K562 (cell line): Measurements from ENCODE around the gene MYL4. TPM values are rescaled to one million over a fixed set of nuclear protein-coding genes. Genes with fewer than 3 reads are reported as not detected.

Experiments used
- ARID1B ChIP-seq: fragments of 450-650 bp; IDR thresholded peaks from 2 replicates; pipeline ENCODE4 v1.6.1; 2016; ENCODE audit warnings: antibody characterized with exemption, mild to moderate bottlenecking, inconsistent platforms
- HNRNPL ChIP-seq: fragments of 200-400 bp; formaldehyde crosslinking; IDR thresholded peaks from 2 replicates; pipeline ENCODE4 v1.6.1; 2017; ENCODE audit warnings: low read depth, mild to moderate bottlenecking, low read length
- KAT8 ChIP-seq: fragments of 450-650 bp; IDR thresholded peaks from 2 replicates; pipeline ENCODE4 v1.6.1; 2016; ENCODE audit warnings: low read depth, mild to moderate bottlenecking
- POLR2H ChIP-seq: IDR thresholded peaks from 2 replicates; pipeline ENCODE4 v1.6.1; 2016; ENCODE audit warnings: missing genetic modification characterization, low read depth, mild to moderate bottlenecking, control low read depth, missing compliant biosample characterization, moderate library complexity
- PTTG1 ChIP-seq: fragments of 450-650 bp; IDR thresholded peaks from 2 replicates; pipeline ENCODE4 v1.6.1; 2016; ENCODE audit warnings: low read depth, mild to moderate bottlenecking, missing genetic modification characterization, missing compliant biosample characterization
- SREBF2 ChIP-seq: sonication (generic); formaldehyde crosslinking; IDR thresholded peaks from 2 replicates; pipeline ENCODE4 v1.4.0; 2020; ENCODE audit warnings: mild to moderate bottlenecking, missing genetic modification reagents
- TBL1XR1 ChIP-seq, 2 experiments: IDR thresholded peaks; 2 replicates each; pipeline ENCODE4 v1.6.1; 2012; ENCODE audit warnings: improper control_type of control experiment in 2 of 2, low read length in 2 of 2, mild to moderate bottlenecking in 1 of 2
- ZBTB8A ChIP-seq: fragments of 450-650 bp; IDR thresholded peaks from 2 replicates; pipeline ENCODE4 v1.6.1; 2018; ENCODE audit warnings: mild to moderate bottlenecking, moderate library complexity; ENCODE audit not compliant: partially characterized antibody
- ZC3H8 ChIP-seq: fragments of 450-650 bp; IDR thresholded peaks from 2 replicates; pipeline ENCODE4 v1.6.1; 2017
- ZNF175 ChIP-seq: fragments of 200-800 bp; sonication (Bioruptor generic); IDR thresholded peaks from 2 replicates; pipeline ENCODE4 v1.6.1; 2016; ENCODE audit warnings: low read depth, mild to moderate bottlenecking, missing genetic modification characterization, missing compliant biosample characterization
- ZNF407 ChIP-seq: fragments of 450-650 bp; IDR thresholded peaks from 2 replicates; pipeline ENCODE4 v1.6.1; 2016; ENCODE audit warnings: low read depth
- polyA plus RNA-seq, 8 experiments: library from polyadenylated mRNA; depleted of rRNA in 4 of 8; stranded (reverse) in 5 of 8; unstranded in 3 of 8; fragments of >200 nt; fragmentation: Nextera tagmentation in 2 of 8; fragmentation: Illumina TruSeq in 1 of 8; extraction: Ambion mirVana in 2 of 8; extraction: Trizol in 1 of 8; gene quantifications; 2 replicates each; pipeline versions ENCODE4 v1.2.1 to v1.2.3, GENCODE V29; 2011 to 2014; ENCODE audit warnings: inconsistent platforms in 1 of 8, missing spikeins in 1 of 8
- total RNA-seq, 7 experiments: library from RNA; depleted of rRNA in 6 of 7; stranded (reverse); fragments of >200 nt in 6 of 7; fragmentation: Illumina TruSeq in 2 of 7; extraction: Trizol in 2 of 7; gene quantifications; 2 replicates each; pipeline versions ENCODE4 v1.2.1 to v1.2.3, GENCODE V29; 2011 to 2021; ENCODE audit warnings: low replicate concordance in 1 of 7
- TF ChIP-seq, protein P1 (sequence below): fragments of 250-450 bp; sonication (Bioruptor Pico); IDR thresholded peaks from 2 replicates; pipeline ENCODE4 v1.8.0; 2022; ENCODE audit warnings: moderate library complexity, mild to moderate bottlenecking, inconsistent platforms
- TF ChIP-seq, protein P2 (sequence below), 2 experiments: IDR thresholded peaks in 1 of 2; conservative IDR thresholded peaks in 1 of 2; 2 replicates each; pipeline ENCODE4 v1.6.1; 2016; ENCODE audit warnings: low read depth in 2 of 2, mild to moderate bottlenecking in 1 of 2, missing compliant biosample characterization in 1 of 2, missing genetic modification characterization in 1 of 2, moderate library complexity in 1 of 2
- TF ChIP-seq, protein P3 (sequence below): sonication (generic); formaldehyde crosslinking; IDR thresholded peaks from 2 replicates; pipeline ENCODE4 v1.8.1; 2022; ENCODE audit warnings: missing genetic modification reagents

MYL4 gene
- total and polyA plus RNA-seq, 9 of the 15 experiments (the other 6 are each of a cell fraction or from before 2014, with no cell fraction given): 117 to 423 (median 221) TPM

DNA sequence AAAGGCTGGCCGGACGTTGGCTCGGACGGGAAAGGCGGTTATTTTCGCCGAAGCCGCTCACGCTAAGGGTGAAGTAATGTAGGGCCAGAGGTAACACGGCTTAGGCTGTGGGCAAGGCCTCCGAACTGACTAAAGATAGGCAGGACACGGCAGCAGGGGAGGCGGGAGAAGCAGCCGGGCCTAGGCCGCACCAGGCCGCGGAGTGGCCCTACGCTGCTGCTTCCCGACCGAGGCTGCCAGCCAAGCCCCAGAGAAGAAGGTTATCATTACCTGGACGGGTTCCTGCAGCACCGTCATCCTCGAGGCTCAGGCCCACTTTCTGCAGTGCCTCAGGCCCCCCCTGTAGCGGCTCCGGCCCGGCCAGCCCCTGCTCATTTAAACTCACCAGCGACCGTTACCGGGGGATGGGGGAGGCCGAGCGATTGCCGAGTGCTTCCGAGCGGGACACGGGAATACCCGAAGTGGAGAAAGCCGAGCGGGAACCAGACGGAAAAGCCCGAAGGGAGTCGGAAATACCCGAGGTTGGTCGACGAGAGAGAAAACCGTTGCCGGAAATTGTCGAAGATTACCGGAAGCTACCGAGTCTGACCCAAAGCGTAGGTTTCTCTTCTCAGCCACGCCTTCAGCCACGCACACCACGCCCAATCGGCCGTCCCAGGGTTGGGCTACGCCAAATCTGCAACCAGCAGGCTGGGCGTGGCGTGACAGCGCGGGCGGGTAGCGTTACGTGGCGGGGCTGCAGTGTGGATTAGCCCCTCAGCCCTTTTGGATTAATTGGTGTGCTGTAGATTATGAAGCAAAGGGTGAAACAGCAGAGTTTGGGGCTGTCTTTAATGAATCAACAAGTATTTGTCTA is 20.0 kb upstream of the MYL4 start, which contains the start of gene CDC27 (continued):
- no peak for TF ChIP-seq ZNF407
- TF ChIP-seq, protein P1, sequence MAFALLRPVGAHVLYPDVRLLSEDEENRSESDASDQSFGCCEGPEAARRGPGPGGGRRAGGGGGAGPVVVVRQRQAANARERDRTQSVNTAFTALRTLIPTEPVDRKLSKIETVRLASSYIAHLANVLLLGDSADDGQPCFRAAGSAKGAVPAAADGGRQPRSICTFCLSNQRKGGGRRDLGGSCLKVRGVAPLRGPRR (CRISPR knock-in tag): no peak
- TF ChIP-seq KAT8: no peak
- TF ChIP-seq ARID1B: peak; percentile 79
- TF ChIP-seq, protein P2, sequence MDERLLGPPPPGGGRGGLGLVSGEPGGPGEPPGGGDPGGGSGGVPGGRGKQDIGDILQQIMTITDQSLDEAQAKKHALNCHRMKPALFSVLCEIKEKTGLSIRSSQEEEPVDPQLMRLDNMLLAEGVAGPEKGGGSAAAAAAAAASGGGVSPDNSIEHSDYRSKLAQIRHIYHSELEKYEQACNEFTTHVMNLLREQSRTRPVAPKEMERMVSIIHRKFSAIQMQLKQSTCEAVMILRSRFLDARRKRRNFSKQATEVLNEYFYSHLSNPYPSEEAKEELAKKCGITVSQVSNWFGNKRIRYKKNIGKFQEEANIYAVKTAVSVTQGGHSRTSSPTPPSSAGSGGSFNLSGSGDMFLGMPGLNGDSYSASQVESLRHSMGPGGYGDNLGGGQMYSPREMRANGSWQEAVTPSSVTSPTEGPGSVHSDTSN (CRISPR knock-in tag; IDR thresholded peaks at IDR 0.05; ENCODE audit: low read depth): no peak
- TF ChIP-seq, protein P2 (tag; conservative IDR thresholded peaks at IDR 0.05; ENCODE audit: low read depth): no peak
- TF ChIP-seq ZBTB8A: no peak
- no peak for TF ChIP-seq ZC3H8
- TF ChIP-seq TBL1XR1 (IDR thresholded peaks at IDR 0.05; ENCODE audit: low read length in 2 of 2): no peak; a peak in 1 of 4 replicates
- no peak for TF ChIP-seq SREBF2 (CRISPR knock-in tag)
- TF ChIP-seq ZNF175: no peak
- TF ChIP-seq POLR2H (tag): peak; percentile 69
- no peak for TF ChIP-seq HNRNPL
- TF ChIP-seq, protein P3, sequence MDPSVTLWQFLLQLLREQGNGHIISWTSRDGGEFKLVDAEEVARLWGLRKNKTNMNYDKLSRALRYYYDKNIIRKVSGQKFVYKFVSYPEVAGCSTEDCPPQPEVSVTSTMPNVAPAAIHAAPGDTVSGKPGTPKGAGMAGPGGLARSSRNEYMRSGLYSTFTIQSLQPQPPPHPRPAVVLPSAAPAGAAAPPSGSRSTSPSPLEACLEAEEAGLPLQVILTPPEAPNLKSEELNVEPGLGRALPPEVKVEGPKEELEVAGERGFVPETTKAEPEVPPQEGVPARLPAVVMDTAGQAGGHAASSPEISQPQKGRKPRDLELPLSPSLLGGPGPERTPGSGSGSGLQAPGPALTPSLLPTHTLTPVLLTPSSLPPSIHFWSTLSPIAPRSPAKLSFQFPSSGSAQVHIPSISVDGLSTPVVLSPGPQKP (CRISPR knock-in tag): no peak
- no peak for TF ChIP-seq PTTG1
